HG03280 (cell line): Measurements from ENCODE around the gene ING1.
"Not testable (repeated sequence)": the region's sequence is repeated elsewhere in the genome, so short reads cannot be mapped to it uniquely, and the experiment has no call there.

Experiments used
- ATAC-seq: cut with Tn5 transposase; IDR thresholded peaks from one replicate; pipeline ENCODE4 v1.9.1; 2021; ENCODE audit warnings: mild to moderate bottlenecking, moderate library complexity; ENCODE audit not compliant: unreplicated experiment

Gene ING1

GRCh38 chr13:110713642-110713952 is at the start of gene ING1:
ING1 (plus strand) TSS chr13:110713700; CDS start chr13:110714150, 450 bp downstream.
- ATAC-seq, result no peak

GRCh38 chr13:110664041-110664440 is 49.5 kb upstream of the ING1 start:
- no peak for ATAC-seq

- no peak for ATAC-seq
Observed at GRCh38 chr13:110664673-110665072, 48.8 kb upstream of the ING1 start.

- ATAC-seq, result no peak
Observed at GRCh38 chr13:110665491-110666254, 47.8 kb upstream of the ING1 start.

- no peak for ATAC-seq
Observed at GRCh38 chr13:110666255-110666533, 47.3 kb upstream of the ING1 start.

GRCh38 chr13:110669036-110669435 is 44.5 kb upstream of the ING1 start:
- no peak for ATAC-seq

GRCh38 chr13:110669814-110670213 is 43.7 kb upstream of the ING1 start:
- ATAC-seq, result not testable (repeated sequence)

GRCh38 chr13:110676595-110677587 is 36.6 kb upstream of the ING1 start:
- peak; percentile 65 for ATAC-seq

GRCh38 chr13:110677731-110678545 is 35.6 kb upstream of the ING1 start:
- no peak for ATAC-seq

GRCh38 chr13:110680852-110681251 is 32.6 kb upstream of the ING1 start:
- no peak for ATAC-seq

GRCh38 chr13:110681868-110682550 is 31.5 kb upstream of the ING1 start:
- ATAC-seq, result no peak

- ATAC-seq, result no peak
Observed at GRCh38 chr13:110682746-110683145, 30.8 kb upstream of the ING1 start.

GRCh38 chr13:110683203-110683883 is 30.2 kb upstream of the ING1 start:
- no peak for ATAC-seq

GRCh38 chr13:110683921-110684320 is 29.6 kb upstream of the ING1 start:
- no peak for ATAC-seq

- ATAC-seq, result no peak
Observed at GRCh38 chr13:110684388-110685056, 29.0 kb upstream of the ING1 start.

GRCh38 chr13:110685305-110686020 is 28.0 kb upstream of the ING1 start:
- no peak for ATAC-seq

GRCh38 chr13:110687736-110688135 is 25.8 kb upstream of the ING1 start:
- no peak for ATAC-seq

- ATAC-seq, result no peak
Observed at GRCh38 chr13:110689041-110689440, 24.5 kb upstream of the ING1 start.

- ATAC-seq, result no peak
Observed at GRCh38 chr13:110689711-110690110, 23.8 kb upstream of the ING1 start.
